Calu3 (cell line): Measurements from ENCODE around the gene FBXL19. TPM values are rescaled to one million over a fixed set of nuclear protein-coding genes. Genes with fewer than 3 reads are reported as not detected.
A peak's percentile ranks its signal among the peaks of the same experiment; 100 is the strongest.

ENCODE experiments used
- BruUV-seq: library from RNA; stranded (reverse); fragments of 400-500 nt; replicated peaks from 2 replicates; lab custom pipeline; 2021; lab: Mats Ljungman, UMichigan
- CTCF ChIA-PET: fragments of 300-600 bp; sonication (Branson Sonifier 250); formaldehyde crosslinking; loops from one replicate; lab custom pipeline; 2022; ENCODE audit warnings: antibody characterized with exemption; lab: Charles Lee
- DNase-seq: peaks from one replicate; pipeline ENCODE4 v3.0.0; 2022
- H3K27ac Mint-ChIP-seq: one replicate; pipeline ENCODE4 v1.8.0; 2022; ENCODE audit warnings: mixed read lengths; ENCODE audit not compliant: unreplicated experiment
- H3K27me3 Mint-ChIP-seq: one replicate; pipeline ENCODE4 v1.8.0; 2022; ENCODE audit warnings: mixed read lengths; ENCODE audit not compliant: unreplicated experiment
- H3K36me3 Mint-ChIP-seq: one replicate; pipeline ENCODE4 v1.8.0; 2022; ENCODE audit warnings: mild to moderate bottlenecking, moderate library complexity, mixed read lengths; ENCODE audit not compliant: insufficient read depth, unreplicated experiment
- H3K4me1 Mint-ChIP-seq: one replicate; pipeline ENCODE4 v1.8.0; 2022; ENCODE audit warnings: mild to moderate bottlenecking, low read depth, mixed read lengths; ENCODE audit not compliant: unreplicated experiment
- H3K4me3 Mint-ChIP-seq: one replicate; pipeline ENCODE4 v1.8.0; 2022; ENCODE audit warnings: mild to moderate bottlenecking, low read depth, moderate library complexity, mixed read lengths; ENCODE audit not compliant: unreplicated experiment
- H3K9me3 Mint-ChIP-seq: one replicate; pipeline ENCODE4 v1.8.0; 2022; ENCODE audit warnings: low read depth, mixed read lengths; ENCODE audit not compliant: unreplicated experiment
- CTCF ChIP-seq: fragments of 200-600 bp; IDR thresholded peaks from one replicate; pipeline ENCODE4 v1.8.0; 2022; ENCODE audit warnings: antibody characterized with exemption; ENCODE audit not compliant: unreplicated experiment
- intact Hi-C: fragments of 100-400 bp; cut with micrococcal nuclease; formaldehyde crosslinking; loops from one replicate; pipeline ENCODE4 v1.10.0; 2022; ENCODE audit not compliant: unreplicated experiment
- total RNA-seq: library from RNA; stranded (reverse); gene quantifications from 2 replicates; pipeline ENCODE4 v1.2.3, GENCODE V29; 2022

The FBXL19 gene
- total RNA-seq, 1 experiment from 2014 or later = 43.2 TPM

- DNase-seq = peak; percentile 76
- H3K4me3 Mint-ChIP-seq = peak overlapping the region; percentile 87
- CTCF ChIA-PET = interaction anchor here (1.0 kb wide), 1 partner anchor 10 kb away, joined by 3 read pairs; no protein-coding TSS in a partner anchor
- no TSS peak for BruUV-seq
- no peaks in the 10 kb centered on the region for H3K27me3 Mint-ChIP-seq
- intact Hi-C loops = loop anchor here (10.0 kb wide), 1 partner anchor 906 kb away; no protein-coding TSS in a partner anchor
- H3K4me1 Mint-ChIP-seq = peaks cover 26% of the 10 kb centered on the region
- H3K36me3 Mint-ChIP-seq = peaks cover 58% of the 10 kb centered on the region
- peak overlapping the region; percentile 85 for H3K27ac Mint-ChIP-seq
- no peaks in the 10 kb centered on the region for H3K9me3 Mint-ChIP-seq
- no peak for TF ChIP-seq CTCF
These were observed 35.1 kb downstream of the FBXL19 start for GRCh38 chr16:30958175-30959079.

GRCh38 chr16:30961384-30961783 lies 38.0 kb downstream of the FBXL19 start:
- no TSS peak for BruUV-seq
- H3K4me1 Mint-ChIP-seq = peaks cover 23% of the 10 kb centered on the region
- no peak for TF ChIP-seq CTCF
- DNase-seq = no peak
- no peaks in the 10 kb centered on the region for H3K27me3 Mint-ChIP-seq
- H3K9me3 Mint-ChIP-seq = no peaks in the 10 kb centered on the region
- no peak overlapping the region for H3K4me3 Mint-ChIP-seq
- intact Hi-C loops = no loop called here
- H3K36me3 Mint-ChIP-seq = peaks cover 72% of the 10 kb centered on the region
- CTCF ChIA-PET = interaction anchor here (0.7 kb wide), 1 partner anchor 448 kb away, joined by 4 read pairs; no protein-coding TSS in a partner anchor
- no peak overlapping the region for H3K27ac Mint-ChIP-seq

GRCh38 chr16:30963925-30964511 lies 40.6 kb downstream of the FBXL19 start:
- CTCF ChIA-PET = no interaction called here
- BruUV-seq = no TSS peak
- no peaks in the 10 kb centered on the region for H3K9me3 Mint-ChIP-seq
- no peak overlapping the region for H3K27ac Mint-ChIP-seq
- intact Hi-C loops = no loop called here
- TF ChIP-seq CTCF = no peak
- H3K27me3 Mint-ChIP-seq = no peaks in the 10 kb centered on the region
- H3K4me3 Mint-ChIP-seq = no peak overlapping the region
- peaks cover 71% of the 10 kb centered on the region for H3K36me3 Mint-ChIP-seq
- H3K4me1 Mint-ChIP-seq = peaks cover 14% of the 10 kb centered on the region
- no peak for DNase-seq

GRCh38 chr16:30964574-30965226 lies 41.3 kb downstream of the FBXL19 start:
- H3K9me3 Mint-ChIP-seq = no peaks in the 10 kb centered on the region
- H3K27ac Mint-ChIP-seq = no peak overlapping the region
- BruUV-seq = no TSS peak
- H3K27me3 Mint-ChIP-seq = no peaks in the 10 kb centered on the region
- CTCF ChIA-PET = no interaction called here
- intact Hi-C loops = no loop called here
- H3K4me1 Mint-ChIP-seq = peaks cover 7% of the 10 kb centered on the region
- no peak for DNase-seq
- no peak for TF ChIP-seq CTCF
- H3K4me3 Mint-ChIP-seq = no peak overlapping the region
- peaks cover 72% of the 10 kb centered on the region for H3K36me3 Mint-ChIP-seq
